Keratinocyte (primary cell): ENCODE data around the gene SORL1.

Experiments used
- EZH2 ChIP-seq: IDR thresholded peaks from one replicate; pipeline ENCODE4 v1.6.1; 2012; ENCODE audit warnings: inconsistent platforms, mild to moderate bottlenecking, low read length, moderate library complexity
- TF ChIP-seq, protein P1 (sequence below), 3 experiments: IDR thresholded peaks in 1 of 3; conservative IDR thresholded peaks in 1 of 3; optimal IDR thresholded peaks in 1 of 3; 2 replicates in 2 of 3; 3 replicates in 1 of 3; pipeline versions ENCODE3 to v1.5.1; 2011; ENCODE audit warnings: low read length in 3 of 3, mild to moderate bottlenecking in 3 of 3, moderate library complexity in 2 of 3, control low read depth in 1 of 3, inconsistent platforms in 1 of 3; ENCODE audit not compliant: insufficient read depth in 2 of 3; ENCODE audit errors: extremely low read depth in 1 of 3

DNA sequence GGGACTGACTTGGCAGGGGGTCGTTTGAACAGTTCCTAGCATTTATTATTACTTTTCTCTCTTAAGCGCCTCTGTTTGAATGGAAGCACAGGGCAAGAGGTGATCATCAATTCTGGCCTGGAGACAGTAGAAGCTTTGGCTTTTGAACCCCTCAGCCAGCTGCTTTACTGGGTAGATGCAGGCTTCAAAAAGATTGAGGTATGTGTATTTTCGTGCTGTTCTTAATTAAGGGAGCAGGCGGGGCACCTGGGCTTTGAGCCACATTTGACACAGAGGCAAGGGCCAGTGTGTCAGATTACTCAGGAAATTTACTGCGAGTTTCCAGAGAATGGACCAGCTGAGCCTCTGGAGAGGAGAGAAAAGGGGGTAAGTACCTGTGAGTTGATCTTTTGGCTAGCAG lies 103.0 kb downstream of the SORL1 start:
- TF ChIP-seq, protein P1, sequence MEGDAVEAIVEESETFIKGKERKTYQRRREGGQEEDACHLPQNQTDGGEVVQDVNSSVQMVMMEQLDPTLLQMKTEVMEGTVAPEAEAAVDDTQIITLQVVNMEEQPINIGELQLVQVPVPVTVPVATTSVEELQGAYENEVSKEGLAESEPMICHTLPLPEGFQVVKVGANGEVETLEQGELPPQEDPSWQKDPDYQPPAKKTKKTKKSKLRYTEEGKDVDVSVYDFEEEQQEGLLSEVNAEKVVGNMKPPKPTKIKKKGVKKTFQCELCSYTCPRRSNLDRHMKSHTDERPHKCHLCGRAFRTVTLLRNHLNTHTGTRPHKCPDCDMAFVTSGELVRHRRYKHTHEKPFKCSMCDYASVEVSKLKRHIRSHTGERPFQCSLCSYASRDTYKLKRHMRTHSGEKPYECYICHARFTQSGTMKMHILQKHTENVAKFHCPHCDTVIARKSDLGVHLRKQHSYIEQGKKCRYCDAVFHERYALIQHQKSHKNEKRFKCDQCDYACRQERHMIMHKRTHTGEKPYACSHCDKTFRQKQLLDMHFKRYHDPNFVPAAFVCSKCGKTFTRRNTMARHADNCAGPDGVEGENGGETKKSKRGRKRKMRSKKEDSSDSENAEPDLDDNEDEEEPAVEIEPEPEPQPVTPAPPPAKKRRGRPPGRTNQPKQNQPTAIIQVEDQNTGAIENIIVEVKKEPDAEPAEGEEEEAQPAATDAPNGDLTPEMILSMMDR (optimal IDR thresholded peaks at IDR 0.05 in 1 of 3, IDR thresholded peaks at IDR 0.05 in 1 of 3, conservative IDR thresholded peaks at IDR 0.05 in 1 of 3; ENCODE audit: extremely low read depth in 1 of 3, insufficient read depth in 2 of 3, low read length in 3 of 3) = no peak
- no peak for TF ChIP-seq EZH2
